ENCODE measurements around the gene RAD18. TPM values are rescaled to one million over a fixed set of nuclear protein-coding genes. Genes with fewer than 3 reads are reported as not detected.

Gene RAD18
- total and polyA plus RNA-seq, 2 experiments from 2014 or later: 14.3 to 17.5 TPM

- no peak overlapping the region for H3K4me2 ChIP-seq (ENCODE audit: unreplicated experiment)
- 95 to 96% methylated on average over 6 to 7 of the region's 7 CpGs for WGBS, 2 experiments (ENCODE audit: low coverage in 1 of 2, low lambda C conversion rate in 2 of 2, missing lambda C conversion rate in 2 of 2)
- peaks cover 37% of the 10 kb centered on the region for H3K4me1 ChIP-seq (ENCODE audit: insufficient read depth)
- no peak overlapping the region for H3K27ac ChIP-seq
- H3K9ac ChIP-seq: no peak overlapping the region
- H3K36me3 ChIP-seq (ENCODE audit: low read depth): no peaks in the 10 kb centered on the region
- TF ChIP-seq EZH2phosphoT487 (IDR thresholded peaks at IDR 0.05; ENCODE audit: insufficient read depth, low read depth) (no peak), EZH2 (IDR thresholded peaks at IDR 0.05; ENCODE audit: insufficient read depth, poor library complexity, severe bottlenecking) (no peak)
- H3K4me3 ChIP-seq: no peak overlapping the region
- H4K20me1 ChIP-seq (ENCODE audit: insufficient read depth): no peaks in the 10 kb centered on the region
- H3K79me2 ChIP-seq (ENCODE audit: insufficient read depth): no peaks in the 10 kb centered on the region
- H3K9me2 ChIP-seq (ENCODE audit: insufficient read depth): no peaks in the 10 kb centered on the region
- in situ Hi-C loops (cut with MboI): no loop called here
- peaks cover 42% of the 10 kb centered on the region for H3F3A ChIP-seq (ENCODE audit: insufficient read depth)
- H3K9me3 ChIP-seq (ENCODE audit: low read depth): no peaks in the 10 kb centered on the region
- no peak for DNase-seq
- H3K27me3 ChIP-seq (replicated peaks; ENCODE audit: insufficient read depth): no peaks in the 10 kb centered on the region
- H2AFZ ChIP-seq: no peak overlapping the region
Observed at GRCh38 chr3:8843347-8843746, 119.9 kb downstream of the RAD18 start.

GRCh38 chr3:8842293-8842692 is 121.0 kb downstream of the RAD18 start:
- H3K36me3 ChIP-seq (ENCODE audit: low read depth): no peaks in the 10 kb centered on the region
- no peak overlapping the region for H3K27ac ChIP-seq

GRCh38 chr3:8841472-8841871 is 121.8 kb downstream of the RAD18 start:
- no peak overlapping the region for H2AFZ ChIP-seq
- no peaks in the 10 kb centered on the region for H4K20me1 ChIP-seq (ENCODE audit: insufficient read depth)
- H3K36me3 ChIP-seq (ENCODE audit: low read depth): no peaks in the 10 kb centered on the region
- H3K9me2 ChIP-seq (ENCODE audit: insufficient read depth): no peaks in the 10 kb centered on the region
- WGBS, 2 experiments (ENCODE audit: low coverage in 1 of 2, low lambda C conversion rate in 2 of 2, missing lambda C conversion rate in 2 of 2): 24 to 28% methylated on average over 3 of the region's 3 CpGs
- H3K9ac ChIP-seq: no peak overlapping the region
- no peaks in the 10 kb centered on the region for H3K79me2 ChIP-seq (ENCODE audit: insufficient read depth)
- H3K9me3 ChIP-seq (ENCODE audit: low read depth): no peaks in the 10 kb centered on the region
- TF ChIP-seq EZH2 (IDR thresholded peaks at IDR 0.05; ENCODE audit: insufficient read depth, poor library complexity, severe bottlenecking) (no peak), EZH2phosphoT487 (IDR thresholded peaks at IDR 0.05; ENCODE audit: insufficient read depth, low read depth) (no peak)
- in situ Hi-C loops (cut with MboI): no loop called here
- H3K27ac ChIP-seq: no peak overlapping the region
- DNase-seq: peak; percentile 49
- peaks cover 30% of the 10 kb centered on the region for H3F3A ChIP-seq (ENCODE audit: insufficient read depth)
- no peaks in the 10 kb centered on the region for H3K27me3 ChIP-seq (replicated peaks; ENCODE audit: insufficient read depth)
- peak overlapping the region; percentile 38 for H3K4me2 ChIP-seq (ENCODE audit: unreplicated experiment)
- H3K4me1 ChIP-seq (ENCODE audit: insufficient read depth): peaks cover 39% of the 10 kb centered on the region
- H3K4me3 ChIP-seq: no peak overlapping the region

More at GRCh38 chr3:8842293-8842692, 121.0 kb downstream of the RAD18 start:
- in situ Hi-C loops (cut with MboI): no loop called here
- no peak overlapping the region for H2AFZ ChIP-seq
- 50 to 51% methylated on average over 2 of the region's 2 CpGs for WGBS, 2 experiments (ENCODE audit: low coverage in 1 of 2, low lambda C conversion rate in 2 of 2, missing lambda C conversion rate in 2 of 2)
- no peaks in the 10 kb centered on the region for H3K9me2 ChIP-seq (ENCODE audit: insufficient read depth)
- H3K4me1 ChIP-seq (ENCODE audit: insufficient read depth): peaks cover 40% of the 10 kb centered on the region
- no peaks in the 10 kb centered on the region for H3K27me3 ChIP-seq (replicated peaks; ENCODE audit: insufficient read depth)
- H3K79me2 ChIP-seq (ENCODE audit: insufficient read depth): no peaks in the 10 kb centered on the region
- no peak overlapping the region for H3K4me2 ChIP-seq (ENCODE audit: unreplicated experiment)
- H4K20me1 ChIP-seq (ENCODE audit: insufficient read depth): no peaks in the 10 kb centered on the region
- peaks cover 39% of the 10 kb centered on the region for H3F3A ChIP-seq (ENCODE audit: insufficient read depth)
- H3K9me3 ChIP-seq (ENCODE audit: low read depth): no peaks in the 10 kb centered on the region
- TF ChIP-seq EZH2 (IDR thresholded peaks at IDR 0.05; ENCODE audit: insufficient read depth, poor library complexity, severe bottlenecking) (no peak), EZH2phosphoT487 (IDR thresholded peaks at IDR 0.05; ENCODE audit: insufficient read depth, low read depth) (no peak)
- H3K4me3 ChIP-seq: no peak overlapping the region
- DNase-seq: no peak
- H3K9ac ChIP-seq: no peak overlapping the region

GRCh38 chr3:8840556-8840955 is 122.7 kb downstream of the RAD18 start:
- no peak for DNase-seq
- H3K4me2 ChIP-seq (ENCODE audit: unreplicated experiment): no peak overlapping the region
- peaks cover 21% of the 10 kb centered on the region for H3F3A ChIP-seq (ENCODE audit: insufficient read depth)
- H3K4me1 ChIP-seq (ENCODE audit: insufficient read depth): peaks cover 29% of the 10 kb centered on the region
- no peaks in the 10 kb centered on the region for H3K9me2 ChIP-seq (ENCODE audit: insufficient read depth)
- H3K9ac ChIP-seq: no peak overlapping the region
- no peaks in the 10 kb centered on the region for H3K9me3 ChIP-seq (ENCODE audit: low read depth)
- H3K27me3 ChIP-seq (replicated peaks; ENCODE audit: insufficient read depth): no peaks in the 10 kb centered on the region
- in situ Hi-C loops (cut with MboI): no loop called here
- no peaks in the 10 kb centered on the region for H3K79me2 ChIP-seq (ENCODE audit: insufficient read depth)
- 86 to 97% methylated on average over 5 of the region's 5 CpGs for WGBS, 2 experiments (ENCODE audit: low coverage in 1 of 2, low lambda C conversion rate in 2 of 2, missing lambda C conversion rate in 2 of 2)
- no peak overlapping the region for H2AFZ ChIP-seq
- H4K20me1 ChIP-seq (ENCODE audit: insufficient read depth): no peaks in the 10 kb centered on the region
- no peak overlapping the region for H3K4me3 ChIP-seq
- no peaks in the 10 kb centered on the region for H3K36me3 ChIP-seq (ENCODE audit: low read depth)
- no peak overlapping the region for H3K27ac ChIP-seq
- TF ChIP-seq EZH2 (IDR thresholded peaks at IDR 0.05; ENCODE audit: insufficient read depth, poor library complexity, severe bottlenecking) (no peak), EZH2phosphoT487 (IDR thresholded peaks at IDR 0.05; ENCODE audit: insufficient read depth, low read depth) (no peak)
